Gastroesophageal sphincter (tissue), 3 donors: ENCODE results near the gene FIGNL1.

Experiments
- CTCF ChIP-seq, 4 experiments: fragments of 200-600 bp in 2 of 4; fragments of 450-650 bp in 2 of 4; sonication (generic) in 1 of 4; IDR thresholded peaks; one replicate each; pipeline ENCODE4 v1.5.1; 2017 to 2019; ENCODE audit warnings: antibody characterized with exemption in 4 of 4, mild to moderate bottlenecking in 2 of 4, moderate library complexity in 2 of 4
- EP300 ChIP-seq: sonication (generic); formaldehyde crosslinking; IDR thresholded peaks from one replicate; pipeline ENCODE4 v1.6.1; 2017; ENCODE audit warnings: antibody characterized with exemption, mild to moderate bottlenecking
- POLR2A ChIP-seq, 2 donors: fragments of 450-650 bp; IDR thresholded peaks; one replicate each; pipeline ENCODE4 v1.6.1; 2017; ENCODE audit warnings: antibody characterized with exemption in 2 of 2, mild to moderate bottlenecking in 2 of 2, moderate library complexity in 1 of 2
- POLR2AphosphoS5 ChIP-seq: sonication (generic); formaldehyde crosslinking; IDR thresholded peaks from one replicate; pipeline ENCODE4 v1.6.1; 2017; ENCODE audit warnings: antibody characterized with exemption

GRCh38 chr7:50450590-50451032 lies 461 bp upstream of the FIGNL1 start:
- TF ChIP-seq CTCF (IDR thresholded peaks at IDR 0.05) (no peak), POLR2A (IDR thresholded peaks at IDR 0.05) (no peak), POLR2AphosphoS5 (no peak), EP300 (no peak)
